K562 (cell line): ENCODE data around the gene PSAP. TPM values are rescaled to one million over a fixed set of nuclear protein-coding genes. Genes with fewer than 3 reads are reported as not detected.

Experiments used
- CBX2 ChIP-seq: fragments of 200-600 bp; sonication (generic); IDR thresholded peaks from one replicate; pipeline ENCODE4 v1.6.1; 2012; ENCODE audit warnings: mild to moderate bottlenecking, low read length, inconsistent platforms; ENCODE audit not compliant: insufficient read depth, poor library complexity, severe bottlenecking
- CSDE1 ChIP-seq, 2 experiments: fragments of 450-650 bp; IDR thresholded peaks; 2 replicates each; pipeline ENCODE4 v1.6.1; 2016; ENCODE audit warnings: mild to moderate bottlenecking in 1 of 2
- FIP1L1 ChIP-seq: fragments of 200-400 bp; formaldehyde crosslinking; IDR thresholded peaks from 2 replicates; pipeline ENCODE4 v1.6.1; 2018; ENCODE audit warnings: mild to moderate bottlenecking, low read depth, low read length; ENCODE audit not compliant: poor library complexity, severe bottlenecking
- HMBOX1 ChIP-seq: sonication (generic); IDR thresholded peaks from 2 replicates; pipeline ENCODE4 v1.6.1; 2016
- MAFF ChIP-seq: IDR thresholded peaks from 2 replicates; pipeline ENCODE4 v1.6.1; 2012; ENCODE audit warnings: low read length, improper control_type of control experiment
- MXI1 ChIP-seq: IDR thresholded peaks from 2 replicates; pipeline ENCODE4 v1.6.1; 2011; ENCODE audit warnings: low read depth, mild to moderate bottlenecking, improper control_type of control experiment, low read length
- NFE2L1 ChIP-seq: fragments of 450-650 bp; IDR thresholded peaks from 2 replicates; pipeline ENCODE4 v1.6.1; 2016; ENCODE audit warnings: missing genetic modification characterization, low read depth, mild to moderate bottlenecking, missing compliant biosample characterization, moderate library complexity, borderline replicate concordance
- NR2C1 ChIP-seq, 2 experiments: fragments of 450-650 bp; IDR thresholded peaks; 2 replicates each; pipeline ENCODE4 v1.6.1; 2017; ENCODE audit warnings: mild to moderate bottlenecking in 2 of 2, antibody characterized with exemption in 1 of 2, inconsistent platforms in 1 of 2, missing compliant biosample characterization in 1 of 2, missing genetic modification characterization in 1 of 2
- SMAD4 ChIP-seq: fragments of 250-450 bp; sonication (Bioruptor Pico); conservative IDR thresholded peaks from 2 replicates; pipeline ENCODE4 v1.8.0; 2021; ENCODE audit warnings: inconsistent platforms, mild to moderate bottlenecking, moderate library complexity
- SRSF7 ChIP-seq: fragments of 200-400 bp; formaldehyde crosslinking; optimal IDR thresholded peaks from 2 replicates; pipeline ENCODE3; 2017; ENCODE audit warnings: mild to moderate bottlenecking, low read depth, low read length
- THRAP3 ChIP-seq: fragments of 450-650 bp; IDR thresholded peaks from 2 replicates; pipeline ENCODE4 v1.6.1; 2016; ENCODE audit warnings: mild to moderate bottlenecking, inconsistent platforms, borderline replicate concordance
- ZEB2 ChIP-seq: fragments of 450-650 bp; IDR thresholded peaks from 2 replicates; pipeline ENCODE4 v1.6.1; 2016
- ZFP36 ChIP-seq: fragments of 150-350 bp; IDR thresholded peaks from 2 replicates; pipeline ENCODE4 v1.6.1; 2018; ENCODE audit warnings: low read length, low read depth; ENCODE audit not compliant: partially characterized antibody
- ZNF224 ChIP-seq: sonication (generic); formaldehyde crosslinking; IDR thresholded peaks from 2 replicates; pipeline ENCODE4 v1.8.0; 2022; ENCODE audit warnings: mild to moderate bottlenecking, missing genetic modification reagents
- ZNF586 ChIP-seq: fragments of 450-650 bp; formaldehyde crosslinking; conservative IDR thresholded peaks from 2 replicates; pipeline ENCODE4 v1.4.0; 2020; ENCODE audit warnings: mild to moderate bottlenecking, moderate library complexity
- ZNF655 ChIP-seq: fragments of 250-450 bp; sonication (Bioruptor Pico); IDR thresholded peaks from 2 replicates; pipeline ENCODE4 v1.5.0; 2021
- ZNF778 ChIP-seq: fragments of 450-650 bp; formaldehyde crosslinking; IDR thresholded peaks from 2 replicates; pipeline ENCODE4 v1.4.0; 2020; ENCODE audit warnings: mild to moderate bottlenecking, moderate library complexity
- ZZZ3 ChIP-seq: fragments of 450-650 bp; IDR thresholded peaks from 2 replicates; pipeline ENCODE4 v1.6.1; 2016; ENCODE audit warnings: antibody characterized with exemption, mild to moderate bottlenecking, moderate library complexity
- polyA plus RNA-seq, 8 experiments: library from polyadenylated mRNA; depleted of rRNA in 4 of 8; stranded (reverse) in 5 of 8; unstranded in 3 of 8; fragments of >200 nt; fragmentation: Nextera tagmentation in 2 of 8; fragmentation: Illumina TruSeq in 1 of 8; extraction: Ambion mirVana in 2 of 8; extraction: Trizol in 1 of 8; gene quantifications; 2 replicates each; pipeline versions ENCODE4 v1.2.1 to v1.2.3, GENCODE V29; 2011 to 2014; ENCODE audit warnings: inconsistent platforms in 1 of 8, missing spikeins in 1 of 8
- total RNA-seq, 7 experiments: library from RNA; depleted of rRNA in 6 of 7; stranded (reverse); fragments of >200 nt in 6 of 7; fragmentation: Illumina TruSeq in 2 of 7; extraction: Trizol in 2 of 7; gene quantifications; 2 replicates each; pipeline versions ENCODE4 v1.2.1 to v1.2.3, GENCODE V29; 2011 to 2021; ENCODE audit warnings: low replicate concordance in 1 of 7
- TF ChIP-seq, protein P1 (sequence below): fragments of 250-450 bp; sonication (Bioruptor Pico); IDR thresholded peaks from 2 replicates; pipeline ENCODE4 v1.4.0; 2020; ENCODE audit warnings: mild to moderate bottlenecking, moderate library complexity, borderline replicate concordance
- TF ChIP-seq, protein P2 (sequence below): fragments of 450-650 bp; formaldehyde crosslinking; IDR thresholded peaks from 2 replicates; pipeline ENCODE4 v1.4.0; 2022; ENCODE audit warnings: mild to moderate bottlenecking, moderate library complexity
- TF ChIP-seq, protein P3 (sequence below), 2 experiments: fragments of 450-650 bp; IDR thresholded peaks; 2 replicates each; pipeline ENCODE4 v1.6.1; 2016

Gene PSAP
- total and polyA plus RNA-seq, 9 of the 15 experiments (the other 6 are each of a cell fraction or from before 2014, with no cell fraction given), result 245 to 700 (median 429) TPM

GRCh38 chr10:71797533-71798307 lies 53.3 kb downstream of the PSAP start (continued):
- TF ChIP-seq, protein P1, sequence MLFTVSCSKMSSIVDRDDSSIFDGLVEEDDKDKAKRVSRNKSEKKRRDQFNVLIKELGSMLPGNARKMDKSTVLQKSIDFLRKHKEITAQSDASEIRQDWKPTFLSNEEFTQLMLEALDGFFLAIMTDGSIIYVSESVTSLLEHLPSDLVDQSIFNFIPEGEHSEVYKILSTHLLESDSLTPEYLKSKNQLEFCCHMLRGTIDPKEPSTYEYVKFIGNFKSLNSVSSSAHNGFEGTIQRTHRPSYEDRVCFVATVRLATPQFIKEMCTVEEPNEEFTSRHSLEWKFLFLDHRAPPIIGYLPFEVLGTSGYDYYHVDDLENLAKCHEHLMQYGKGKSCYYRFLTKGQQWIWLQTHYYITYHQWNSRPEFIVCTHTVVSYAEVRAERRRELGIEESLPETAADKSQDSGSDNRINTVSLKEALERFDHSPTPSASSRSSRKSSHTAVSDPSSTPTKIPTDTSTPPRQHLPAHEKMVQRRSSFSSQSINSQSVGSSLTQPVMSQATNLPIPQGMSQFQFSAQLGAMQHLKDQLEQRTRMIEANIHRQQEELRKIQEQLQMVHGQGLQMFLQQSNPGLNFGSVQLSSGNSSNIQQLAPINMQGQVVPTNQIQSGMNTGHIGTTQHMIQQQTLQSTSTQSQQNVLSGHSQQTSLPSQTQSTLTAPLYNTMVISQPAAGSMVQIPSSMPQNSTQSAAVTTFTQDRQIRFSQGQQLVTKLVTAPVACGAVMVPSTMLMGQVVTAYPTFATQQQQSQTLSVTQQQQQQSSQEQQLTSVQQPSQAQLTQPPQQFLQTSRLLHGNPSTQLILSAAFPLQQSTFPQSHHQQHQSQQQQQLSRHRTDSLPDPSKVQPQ (CRISPR knock-in tag), result no peak
- TF ChIP-seq, protein P2, sequence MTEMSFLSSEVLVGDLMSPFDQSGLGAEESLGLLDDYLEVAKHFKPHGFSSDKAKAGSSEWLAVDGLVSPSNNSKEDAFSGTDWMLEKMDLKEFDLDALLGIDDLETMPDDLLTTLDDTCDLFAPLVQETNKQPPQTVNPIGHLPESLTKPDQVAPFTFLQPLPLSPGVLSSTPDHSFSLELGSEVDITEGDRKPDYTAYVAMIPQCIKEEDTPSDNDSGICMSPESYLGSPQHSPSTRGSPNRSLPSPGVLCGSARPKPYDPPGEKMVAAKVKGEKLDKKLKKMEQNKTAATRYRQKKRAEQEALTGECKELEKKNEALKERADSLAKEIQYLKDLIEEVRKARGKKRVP (CRISPR knock-in tag), result peak; percentile 80
- TF ChIP-seq ZZZ3 (no peak), ZFP36 (no peak), ZEB2 (no peak), ZNF778 (no peak), ZNF655 (no peak), SMAD4 (peak; percentile 96), CBX2 (no peak), ZNF586 (CRISPR knock-in tag) (no peak), MAFF (no peak), NFE2L1 (tag) (no peak), MXI1 (0 out of 2 replicates have a peak, but pooled peaks have one; percentile 25), NR2C1 (IDR thresholded peaks at IDR 0.05) (0 out of 2 replicates have a peak, but pooled peaks have one; percentile 20), NR2C1 (tag; IDR thresholded peaks at IDR 0.05) (peak; percentile 65), HMBOX1 (peak; percentile 68), CSDE1 (IDR thresholded peaks at IDR 0.05) (no peak), SRSF7 (no peak), THRAP3 (0 out of 2 replicates have a peak, but pooled peaks have one; percentile 31), ZNF224 (CRISPR knock-in tag) (no peak), FIP1L1 (no peak)
- TF ChIP-seq, protein P3, sequence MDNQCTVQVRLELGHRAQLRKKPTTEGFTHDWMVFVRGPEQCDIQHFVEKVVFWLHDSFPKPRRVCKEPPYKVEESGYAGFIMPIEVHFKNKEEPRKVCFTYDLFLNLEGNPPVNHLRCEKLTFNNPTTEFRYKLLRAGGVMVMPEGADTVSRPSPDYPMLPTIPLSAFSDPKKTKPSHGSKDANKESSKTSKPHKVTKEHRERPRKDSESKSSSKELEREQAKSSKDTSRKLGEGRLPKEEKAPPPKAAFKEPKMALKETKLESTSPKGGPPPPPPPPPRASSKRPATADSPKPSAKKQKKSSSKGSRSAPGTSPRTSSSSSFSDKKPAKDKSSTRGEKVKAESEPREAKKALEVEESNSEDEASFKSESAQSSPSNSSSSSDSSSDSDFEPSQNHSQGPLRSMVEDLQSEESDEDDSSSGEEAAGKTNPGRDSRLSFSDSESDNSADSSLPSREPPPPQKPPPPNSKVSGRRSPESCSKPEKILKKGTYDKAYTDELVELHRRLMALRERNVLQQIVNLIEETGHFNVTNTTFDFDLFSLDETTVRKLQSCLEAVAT (IDR thresholded peaks at IDR 0.05), result no peak
